Common myeloid progenitor, CD34-positive (primary cell): ENCODE data around the gene PITPNC1.
"Not testable (repeated sequence)": the region's sequence is repeated elsewhere in the genome, so short reads cannot be mapped to it uniquely, and the experiment has no call there.

Experiments used
- CTCF ChIA-PET: fragments of 350-600 bp; sonication (Branson Sonifier 250); formaldehyde crosslinking; loops from one replicate; lab custom pipeline; 2021; ENCODE audit warnings: antibody characterized with exemption; lab: Charles Lee
- POLR2A ChIA-PET: fragments of 350-600 bp; sonication (Branson Sonifier 250); formaldehyde crosslinking; loops from one replicate; lab custom pipeline; 2021; ENCODE audit warnings: antibody characterized with exemption; lab: Charles Lee
- DNase-seq, 3 donors: peaks; one replicate each; pipeline versions ENCODE4 v3.0.0 to v3.0.0-alpha.2; 2013
- H3K27ac ChIP-seq, 2 experiments: 1 replicate in 1 of 2; 2 replicates in 1 of 2; pipeline ENCODE4 v1.7.0; 2013; ENCODE audit warnings: inconsistent platforms in 2 of 2, low read length in 2 of 2, mild to moderate bottlenecking in 2 of 2, low read depth in 1 of 2, moderate library complexity in 1 of 2; ENCODE audit not compliant: severe bottlenecking in 2 of 2, insufficient read depth in 1 of 2, poor library complexity in 1 of 2
- H3K27me3 ChIP-seq, 5 experiments: replicated peaks in 2 of 5; 1 replicate in 3 of 5; 2 replicates in 2 of 5; pipeline versions ENCODE4 v1.6.1 to v1.7.0; 2013; ENCODE audit warnings: low read length in 4 of 5, mild to moderate bottlenecking in 2 of 5, moderate library complexity in 2 of 5, inconsistent platforms in 1 of 5; ENCODE audit not compliant: insufficient read depth in 5 of 5, control insufficient read depth in 4 of 5
- H3K36me3 ChIP-seq, 4 experiments: 1 replicate in 2 of 4; 2 replicates in 2 of 4; pipeline versions ENCODE4 v1.6.1 to v1.7.0; 2013; ENCODE audit warnings: low read length in 3 of 4, control low read depth in 1 of 4, mild to moderate bottlenecking in 1 of 4; ENCODE audit not compliant: control insufficient read depth in 4 of 4, insufficient read depth in 4 of 4
- H3K4me1 ChIP-seq, 4 experiments: 1 replicate in 3 of 4; 2 replicates in 1 of 4; pipeline versions ENCODE4 v1.6.1 to v1.7.1; 2013; ENCODE audit warnings: low read length in 3 of 4, mild to moderate bottlenecking in 3 of 4, control low read depth in 1 of 4, inconsistent platforms in 1 of 4, moderate library complexity in 1 of 4; ENCODE audit not compliant: control insufficient read depth in 4 of 4, insufficient read depth in 4 of 4; ENCODE audit errors: control extremely low read depth in 1 of 4
- H3K4me3 ChIP-seq, 7 experiments: 1 replicate in 4 of 7; 2 replicates in 3 of 7; pipeline versions ENCODE4 v1.5.1 to v1.7.0; 2013; ENCODE audit warnings: mild to moderate bottlenecking in 7 of 7, low read length in 6 of 7, moderate library complexity in 6 of 7, inconsistent platforms in 2 of 7, low read depth in 2 of 7, control low read depth in 1 of 7; ENCODE audit not compliant: insufficient read depth in 4 of 7, control insufficient read depth in 1 of 7; ENCODE audit errors: extremely low read depth in 1 of 7
- H3K9me3 ChIP-seq, 5 experiments: 1 replicate in 4 of 5; 2 replicates in 1 of 5; pipeline versions ENCODE4 v1.6.1 to v1.7.1; 2013; ENCODE audit warnings: low read length in 4 of 5, mild to moderate bottlenecking in 2 of 5, inconsistent platforms in 1 of 5, low read depth in 1 of 5, moderate library complexity in 1 of 5; ENCODE audit not compliant: control insufficient read depth in 4 of 5, insufficient read depth in 2 of 5; ENCODE audit errors: control extremely low read depth in 1 of 5
- WGBS: methylation state at CpG from one replicate; pipeline ENCODE4 v1.1.5; 2013; ENCODE audit not compliant: insufficient coverage; 5-methylcytosine and 5-hydroxymethylcytosine counted together

PITPNC1 gene

GRCh38 chr17:67403483-67403882, 26.4 kb downstream of the PITPNC1 start:
- ChIA-PET CTCF (no interaction called here), POLR2A (interaction anchor here (0.6 kb wide), 1 partner anchor 14 kb away, joined by 3 read pairs; no protein-coding TSS in a partner anchor)
- Histone ChIP-seq H3K9me3 (no peaks in the 10 kb centered on the region), H3K4me1 (peaks cover 14 to 30% (median 17%) of the 10 kb centered on the region in 4 experiments), H3K27me3 (no peaks in the 10 kb centered on the region), H3K36me3 (no peaks in the 10 kb centered on the region), H3K4me3 (no peak overlapping the region), H3K27ac (no peak overlapping the region)
- WGBS = 96% methylated on average over 3 of the region's 6 CpGs
- DNase-seq = no peak

- DNase-seq, H3K4me3 ChIP-seq, H3K27me3 ChIP-seq, H3K9me3 ChIP-seq, POLR2A ChIA-PET, H3K27ac ChIP-seq, H3K36me3 ChIP-seq, CTCF ChIA-PET: not testable (repeated sequence)
- 100% methylated on average over 3 of the region's 3 CpGs for WGBS
- peaks cover 0 to 10% (median 1%) of the 10 kb centered on the region in 4 experiments for H3K4me1 ChIP-seq
Observed at GRCh38 chr17:67408455-67408830, 31.4 kb downstream of the PITPNC1 start.

DNA sequence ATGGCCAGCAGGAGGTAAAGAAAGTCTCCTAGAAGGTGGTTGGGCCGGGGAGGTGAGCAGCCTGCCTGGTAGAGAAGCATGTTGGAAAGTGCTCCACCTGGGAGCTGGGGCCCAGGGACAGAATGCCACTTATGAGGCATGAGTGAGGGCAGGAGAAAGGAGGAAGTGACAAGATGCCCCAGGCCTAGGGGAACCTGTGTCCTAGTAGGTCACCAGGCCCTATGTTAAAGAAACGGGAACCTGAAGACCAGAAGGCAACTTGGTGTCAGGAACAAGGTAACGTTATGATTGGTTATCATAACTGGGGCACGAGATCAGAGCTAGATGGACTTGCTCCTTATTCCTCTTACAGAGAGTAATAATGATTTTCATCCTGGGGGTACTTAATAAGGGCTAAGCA, 34.3 kb downstream of the PITPNC1 start:
- CTCF ChIA-PET = no interaction called here

DNA sequence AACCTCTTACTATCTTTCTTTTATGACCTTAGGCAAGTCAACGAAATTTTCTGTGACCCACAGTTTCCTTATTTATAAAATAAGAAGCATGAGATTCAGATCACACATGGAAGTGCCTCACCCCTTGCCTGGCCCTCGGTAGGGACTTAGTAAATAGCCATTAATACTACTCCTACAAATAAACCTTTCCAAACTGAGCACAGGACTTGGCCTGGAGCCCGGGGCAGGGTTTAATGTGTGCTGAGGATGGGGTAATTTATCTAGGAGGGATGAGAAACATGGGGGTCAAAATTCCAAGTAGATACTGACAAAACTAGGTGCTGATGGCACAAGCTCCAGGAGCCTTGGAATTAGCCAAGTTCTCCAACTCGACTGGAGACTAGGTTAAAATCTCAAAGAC, 35.0 kb downstream of the PITPNC1 start:
- Histone ChIP-seq H3K4me3 (no peak overlapping the region), H3K9me3 (no peaks in the 10 kb centered on the region), H3K27ac (no peak overlapping the region), H3K27me3 (no peaks in the 10 kb centered on the region), H3K4me1 (peaks cover 0 to 10% (median 1%) of the 10 kb centered on the region in 4 experiments), H3K36me3 (no peaks in the 10 kb centered on the region)
- ChIA-PET CTCF (no interaction called here), POLR2A (no interaction called here)
- no peak for DNase-seq
- WGBS = 90% methylated on average over 2 of the region's 4 CpGs

More for the DNA sequence above, 34.3 kb downstream of the PITPNC1 start:
- no peaks in the 10 kb centered on the region for H3K9me3 ChIP-seq
- 72% methylated on average over 2 of the region's 4 CpGs for WGBS
- no peak overlapping the region for H3K4me3 ChIP-seq
- no peak overlapping the region for H3K27ac ChIP-seq
- no peaks in the 10 kb centered on the region for H3K36me3 ChIP-seq
- H3K4me1 ChIP-seq = peaks cover 0 to 10% (median 1%) of the 10 kb centered on the region in 4 experiments
- DNase-seq = peak in 2 of 3 donors; percentile 33 to 42
- no peaks in the 10 kb centered on the region for H3K27me3 ChIP-seq
- POLR2A ChIA-PET = no interaction called here

DNA sequence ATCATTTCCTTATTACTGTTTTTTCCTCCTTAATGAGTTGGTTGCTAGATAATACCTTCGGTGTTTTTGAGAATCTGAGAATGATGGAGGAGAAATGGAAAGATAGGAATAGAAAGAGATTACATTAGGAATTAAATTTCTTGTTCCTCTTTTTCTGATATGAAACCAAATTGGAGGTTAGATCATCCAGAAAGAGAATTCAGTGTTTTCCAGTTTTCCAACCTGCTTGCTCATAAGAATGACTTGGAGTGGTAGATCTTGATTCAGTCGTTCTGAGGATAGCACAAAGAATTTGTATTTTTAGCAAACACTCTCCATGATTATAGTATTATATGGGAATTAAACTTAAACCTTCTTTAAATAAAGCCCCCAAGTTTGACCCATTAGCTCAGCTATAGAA, 35.9 kb downstream of the PITPNC1 start:
- H3K27me3 ChIP-seq = no peaks in the 10 kb centered on the region
- H3K4me1 ChIP-seq = peaks cover 0 to 10% (median 1%) of the 10 kb centered on the region in 4 experiments
- H3K9me3 ChIP-seq = no peaks in the 10 kb centered on the region
- no peaks in the 10 kb centered on the region for H3K36me3 ChIP-seq
- no peak overlapping the region for H3K27ac ChIP-seq
- H3K4me3 ChIP-seq = no peak overlapping the region
- ChIA-PET CTCF (no interaction called here), POLR2A (no interaction called here)
- WGBS = no CpG with 5 or more reads among the region's 2 CpGs
- no peak for DNase-seq

DNA sequence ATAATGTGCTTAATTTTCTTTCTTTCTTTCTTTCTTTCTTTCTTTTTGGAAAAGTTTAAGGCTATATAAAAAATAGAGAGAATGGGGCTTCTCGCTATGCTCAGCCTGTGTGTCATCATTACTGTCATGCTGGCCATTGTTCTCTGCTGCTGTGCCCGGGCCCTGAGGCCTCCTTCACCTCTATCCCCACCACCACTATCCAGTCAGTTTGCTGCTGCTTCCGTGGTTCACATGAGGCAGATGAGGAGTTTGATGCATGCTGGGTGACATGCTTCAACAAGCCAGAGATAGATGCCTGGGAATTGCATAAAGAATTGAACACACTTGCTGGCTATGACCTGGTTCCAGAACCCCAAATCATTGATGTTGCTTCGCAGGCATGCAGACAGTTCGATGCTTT, 36.3 kb downstream of the PITPNC1 start:
- POLR2A ChIA-PET = no interaction called here
- CTCF ChIA-PET = no interaction called here
- no peak overlapping the region for H3K4me3 ChIP-seq
- 100% methylated on average over 3 of the region's 5 CpGs for WGBS
- H3K9me3 ChIP-seq = no peaks in the 10 kb centered on the region
- H3K27ac ChIP-seq = no peak overlapping the region
- DNase-seq = no peak
- H3K27me3 ChIP-seq = no peaks in the 10 kb centered on the region
- no peaks in the 10 kb centered on the region for H3K36me3 ChIP-seq
- H3K4me1 ChIP-seq = peaks cover 0 to 10% (median 1%) of the 10 kb centered on the region in 4 experiments

GRCh38 chr17:67414130-67414529, 37.0 kb downstream of the PITPNC1 start:
- no peak overlapping the region for H3K27ac ChIP-seq
- H3K4me1 ChIP-seq = peaks cover 0 to 10% (median 1%) of the 10 kb centered on the region in 4 experiments
- no peaks in the 10 kb centered on the region for H3K36me3 ChIP-seq
- POLR2A ChIA-PET = no interaction called here
- no peak overlapping the region for H3K4me3 ChIP-seq
- WGBS = no CpG with 5 or more reads among the region's 1 CpG
- DNase-seq = no peak
- H3K9me3 ChIP-seq = no peaks in the 10 kb centered on the region
- H3K27me3 ChIP-seq = no peaks in the 10 kb centered on the region
- CTCF ChIA-PET = no interaction called here
